ENCODE results near the gene TMEM52. TPM values are rescaled to one million over a fixed set of nuclear protein-coding genes. Genes with fewer than 3 reads are reported as not detected.

TMEM52 gene
- total RNA-seq, 2 experiments from 2014 or later, result 1.7 to 2.5 TPM

GRCh38 chr1:1907098-1907736, 11.9 kb downstream of the TMEM52 start:
- Histone ChIP-seq H3K9me3 (ENCODE audit: low read length) (no peaks in the 10 kb centered on the region), H3K79me2 (ENCODE audit: insufficient read depth, low read depth, low read length) (no peaks in the 10 kb centered on the region), H2AFZ (ENCODE audit: low read length) (peak overlapping the region; percentile 30; the same call in 1 of the 2 replicates), H3K4me2 (ENCODE audit: low read length) (peak overlapping the region; percentile 92), H3K4me3 (ENCODE audit: low read depth, low read length, poor library complexity, severe bottlenecking) (no peak overlapping the region), H3K27ac (ENCODE audit: low read depth, low read length, poor library complexity, severe bottlenecking) (peak overlapping the region; percentile 78), H3K36me3 (ENCODE audit: insufficient read depth, low read length) (no peaks in the 10 kb centered on the region), H3K9me2 (ENCODE audit: insufficient read depth, low read length) (no peaks in the 10 kb centered on the region), H3K4me1 (ENCODE audit: insufficient read depth, low read length, poor library complexity, severe bottlenecking) (peaks cover 40% of the 10 kb centered on the region), H4K20me1 (ENCODE audit: insufficient read depth, low read length) (no peaks in the 10 kb centered on the region)
- ChIA-PET POLR2A (interaction anchor here (0.7 to 2.9 kb wide), 6 partner anchors 8 to 641 kb away, joined by 3 to 8 read pairs (median 4); no protein-coding TSS in a partner anchor), CTCF (ENCODE audit: unreplicated experiment) (interaction anchor here (0.8 to 3.2 kb wide), 3 partner anchors 9 to 58 kb away, joined by 3 to 8 read pairs (median 4); no protein-coding TSS in a partner anchor)
- no peak for TF ChIP-seq EZH2phosphoT487 (IDR thresholded peaks at IDR 0.05; ENCODE audit: borderline replicate concordance, low read depth, low read length)
- TF ChIP-seq CTCF (conservative IDR thresholded peaks at IDR 0.05; ENCODE audit: low read length), result no peak
- DNase-seq (ENCODE audit: low spot score), result peak; percentile 94
- intact Hi-C loops (cut with micrococcal nuclease; ENCODE audit: unreplicated experiment), result loop anchor here (2.0 to 5.0 kb wide), 3 partner anchors 64 to 185 kb away; partner anchors contain the start of gene CDK11A
- no TSS peak for BruUV-seq (replicated peaks)

DNA sequence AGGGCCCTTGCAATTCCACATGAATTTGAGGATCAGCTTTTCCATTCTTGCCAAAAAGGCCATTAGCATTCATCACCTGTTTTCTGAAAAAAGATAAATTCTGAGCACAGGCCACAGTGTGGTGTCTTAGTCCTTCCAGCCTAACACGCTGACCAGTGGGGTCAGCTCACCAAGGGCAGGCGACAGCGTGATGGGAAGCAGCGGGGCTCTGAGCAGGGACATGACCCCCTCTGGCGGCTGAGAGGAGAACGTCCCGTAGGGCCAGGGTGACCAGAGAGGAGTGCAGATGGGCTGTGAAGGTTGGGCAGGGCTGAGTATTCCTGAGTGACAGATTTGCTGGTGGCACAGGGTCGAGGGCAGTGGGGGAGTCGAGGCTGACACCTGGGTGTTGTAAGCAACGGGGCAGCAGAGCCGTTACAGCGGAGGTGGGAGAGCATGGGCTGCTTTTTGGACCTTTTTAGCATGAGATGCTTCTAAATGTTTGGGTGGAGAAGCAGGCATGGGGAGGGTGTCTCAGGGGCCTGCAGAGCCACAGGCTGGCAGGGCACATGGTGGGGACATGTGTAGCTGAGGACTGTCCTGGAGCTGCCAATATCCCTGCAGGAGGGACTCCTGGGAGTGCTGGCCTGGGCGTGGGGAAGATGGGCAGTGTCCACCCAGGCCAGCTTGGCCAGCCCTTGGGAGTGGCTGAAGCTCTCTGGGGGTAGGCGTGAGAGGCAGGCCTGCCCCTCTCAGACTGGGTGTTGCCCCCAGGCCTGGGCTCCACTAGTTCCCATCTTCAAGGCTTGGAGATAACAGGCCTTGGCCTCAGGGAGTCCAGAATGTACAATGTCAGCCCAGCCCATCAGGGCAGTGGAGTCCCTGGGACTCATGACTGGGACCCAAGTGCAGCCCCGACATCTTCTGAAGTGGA, 12.6 kb downstream of the TMEM52 start:
- H3K9me2 ChIP-seq (ENCODE audit: insufficient read depth, low read length), result no peaks in the 10 kb centered on the region
- intact Hi-C loops (cut with micrococcal nuclease; ENCODE audit: unreplicated experiment), result loop anchor here (1.0 to 5.0 kb wide), 4 partner anchors 64 to 184 kb away; partner anchors contain the start of gene CDK11A
- no peak for TF ChIP-seq EZH2phosphoT487 (IDR thresholded peaks at IDR 0.05; ENCODE audit: borderline replicate concordance, low read depth, low read length)
- peak; percentile 97 for TF ChIP-seq CTCF (conservative IDR thresholded peaks at IDR 0.05; ENCODE audit: low read length)
- no peaks in the 10 kb centered on the region for H3K36me3 ChIP-seq (ENCODE audit: insufficient read depth, low read length)
- peak overlapping the region; percentile 78 for H3K27ac ChIP-seq (ENCODE audit: low read depth, low read length, poor library complexity, severe bottlenecking)
- no TSS peak for BruUV-seq (replicated peaks)
- peak overlapping the region; percentile 30; the same call in 1 of the 2 replicates for H2AFZ ChIP-seq (ENCODE audit: low read length)
- ChIA-PET CTCF (ENCODE audit: unreplicated experiment) (interaction anchor here (0.5 to 3.2 kb wide), 4 partner anchors 11 to 615 kb away, joined by 3 to 8 read pairs (median 5); no protein-coding TSS in a partner anchor), POLR2A (interaction anchor here (0.7 to 1.1 kb wide), 6 partner anchors 9 to 642 kb away, joined by 3 to 6 read pairs (median 4); no protein-coding TSS in a partner anchor)
- no peaks in the 10 kb centered on the region for H3K79me2 ChIP-seq (ENCODE audit: insufficient read depth, low read depth, low read length)
- H4K20me1 ChIP-seq (ENCODE audit: insufficient read depth, low read length), result no peaks in the 10 kb centered on the region
- peaks cover 48% of the 10 kb centered on the region for H3K4me1 ChIP-seq (ENCODE audit: insufficient read depth, low read length, poor library complexity, severe bottlenecking)
- no peaks in the 10 kb centered on the region for H3K9me3 ChIP-seq (ENCODE audit: low read length)
- peak overlapping the region; percentile 92 for H3K4me2 ChIP-seq (ENCODE audit: low read length)
- peak; percentile 80 for DNase-seq (ENCODE audit: low spot score)
- H3K4me3 ChIP-seq (ENCODE audit: low read depth, low read length, poor library complexity, severe bottlenecking), result no peak overlapping the region
